ACC112 (cell line): Measurements from ENCODE around the gene HIP1.

Source experiments
- H2AFZ ChIP-seq: fragments of 200-600 bp; sonication (generic); one replicate; pipeline ENCODE4 v1.6.0; 2017; ENCODE audit warnings: antibody characterized with exemption, low read length; ENCODE audit not compliant: unreplicated experiment
- H3K27ac ChIP-seq: fragments of 200-600 bp; sonication (generic); 2 replicates; pipeline ENCODE4 v1.5.1; 2014; ENCODE audit warnings: low read depth, mild to moderate bottlenecking, antibody characterized with exemption, low read length, moderate library complexity
- H3K27me3 ChIP-seq: fragments of 200-600 bp; sonication (generic); 2 replicates; pipeline ENCODE4 v1.6.1; 2014; ENCODE audit warnings: mild to moderate bottlenecking, antibody characterized with exemption, low read length, moderate library complexity, mixed read lengths; ENCODE audit not compliant: insufficient read depth
- H3K36me3 ChIP-seq: fragments of 200-600 bp; sonication (generic); 2 replicates; pipeline ENCODE4 v1.6.1; 2016; ENCODE audit warnings: mild to moderate bottlenecking, antibody characterized with exemption, low read length, moderate library complexity, mixed read lengths; ENCODE audit not compliant: insufficient read depth
- H3K4me1 ChIP-seq: fragments of 200-600 bp; sonication (generic); one replicate; pipeline ENCODE4 v1.6.1; 2016; ENCODE audit warnings: low read length, mixed read lengths; ENCODE audit not compliant: insufficient read depth, unreplicated experiment, control insufficient read depth
- H3K4me3 ChIP-seq: fragments of 200-600 bp; sonication (generic); 2 replicates; pipeline ENCODE4 v1.5.1; 2014; ENCODE audit warnings: mild to moderate bottlenecking, low read depth, low read length
- H3K79me2 ChIP-seq: fragments of 200-600 bp; sonication (generic); one replicate; pipeline ENCODE4 v1.6.0; 2016; ENCODE audit warnings: low read length; ENCODE audit not compliant: control insufficient read depth, unreplicated experiment, insufficient read depth

Gene HIP1

GRCh38 chr7:75625868-75626267 lies 112.9 kb downstream of the HIP1 start:
- Histone ChIP-seq H3K4me1 (no peaks in the 10 kb centered on the region), H3K79me2 (no peaks in the 10 kb centered on the region), H3K27ac (no peak overlapping the region), H3K27me3 (no peaks in the 10 kb centered on the region), H3K36me3 (0 out of 2 replicates have a peak, but pooled peaks cover 4% of the 10 kb centered on the region), H3K4me3 (no peak overlapping the region), H2AFZ (no peak overlapping the region)

GRCh38 chr7:75624134-75624832 lies 114.5 kb downstream of the HIP1 start:
- H3K4me3 ChIP-seq: no peak overlapping the region
- no peak overlapping the region for H3K27ac ChIP-seq
- H3K36me3 ChIP-seq: 0 out of 2 replicates have a peak, but pooled peaks cover 4% of the 10 kb centered on the region
- no peak overlapping the region for H2AFZ ChIP-seq
- H3K79me2 ChIP-seq: no peaks in the 10 kb centered on the region
- no peaks in the 10 kb centered on the region for H3K4me1 ChIP-seq
- H3K27me3 ChIP-seq: no peaks in the 10 kb centered on the region

DNA sequence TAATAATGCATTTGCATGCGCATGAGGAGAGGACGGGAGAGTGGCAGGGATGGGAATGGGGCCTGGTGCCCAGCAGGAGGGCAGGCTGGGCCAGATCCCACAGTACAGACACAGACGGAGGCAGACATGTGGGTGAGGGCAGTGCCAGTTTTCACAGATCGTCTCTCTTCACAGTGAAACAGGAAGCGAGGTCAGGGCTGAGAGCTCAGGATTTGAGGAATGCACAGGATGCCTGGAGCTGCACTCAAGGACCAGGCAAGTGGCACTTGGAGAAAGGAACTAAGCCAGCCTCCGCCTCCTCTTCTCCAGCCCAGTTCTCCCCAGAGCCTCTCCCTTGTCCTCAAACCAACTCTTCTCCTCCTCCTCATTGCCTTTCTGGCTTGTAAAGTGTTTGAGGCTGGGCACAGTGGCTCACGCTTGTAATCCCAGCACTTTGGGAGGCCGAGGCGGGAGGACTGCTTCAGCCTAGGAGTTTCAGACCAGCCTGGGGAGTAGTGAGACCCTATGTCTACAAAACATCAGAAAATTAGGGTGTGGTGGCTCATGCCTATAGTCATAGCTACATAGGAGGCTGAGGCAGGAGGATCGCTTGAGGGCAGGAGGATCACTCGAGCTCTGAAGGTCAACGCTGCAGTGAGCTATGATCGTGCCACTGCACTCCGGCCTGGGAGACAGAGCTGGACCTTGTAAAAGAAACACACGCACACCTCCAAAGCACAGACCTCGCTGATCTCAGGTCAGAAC lies 115.2 kb downstream of the HIP1 start:
- Histone ChIP-seq H3K36me3 (0 out of 2 replicates have a peak, but pooled peaks cover 4% of the 10 kb centered on the region), H3K27ac (no peak overlapping the region), H2AFZ (no peak overlapping the region), H3K79me2 (no peaks in the 10 kb centered on the region), H3K4me3 (no peak overlapping the region), H3K27me3 (no peaks in the 10 kb centered on the region), H3K4me1 (no peaks in the 10 kb centered on the region)

- Histone ChIP-seq H3K27me3 (no peaks in the 10 kb centered on the region), H2AFZ (no peak overlapping the region), H3K4me1 (no peaks in the 10 kb centered on the region), H3K27ac (no peak overlapping the region), H3K36me3 (no peaks in the 10 kb centered on the region), H3K79me2 (no peaks in the 10 kb centered on the region), H3K4me3 (no peak overlapping the region)
Measured at GRCh38 chr7:75621124-75621523, 117.6 kb downstream of the HIP1 start.

GRCh38 chr7:75619636-75620035 lies 119.1 kb downstream of the HIP1 start:
- no peaks in the 10 kb centered on the region for H3K36me3 ChIP-seq
- H3K4me1 ChIP-seq: no peaks in the 10 kb centered on the region
- H3K79me2 ChIP-seq: no peaks in the 10 kb centered on the region

DNA sequence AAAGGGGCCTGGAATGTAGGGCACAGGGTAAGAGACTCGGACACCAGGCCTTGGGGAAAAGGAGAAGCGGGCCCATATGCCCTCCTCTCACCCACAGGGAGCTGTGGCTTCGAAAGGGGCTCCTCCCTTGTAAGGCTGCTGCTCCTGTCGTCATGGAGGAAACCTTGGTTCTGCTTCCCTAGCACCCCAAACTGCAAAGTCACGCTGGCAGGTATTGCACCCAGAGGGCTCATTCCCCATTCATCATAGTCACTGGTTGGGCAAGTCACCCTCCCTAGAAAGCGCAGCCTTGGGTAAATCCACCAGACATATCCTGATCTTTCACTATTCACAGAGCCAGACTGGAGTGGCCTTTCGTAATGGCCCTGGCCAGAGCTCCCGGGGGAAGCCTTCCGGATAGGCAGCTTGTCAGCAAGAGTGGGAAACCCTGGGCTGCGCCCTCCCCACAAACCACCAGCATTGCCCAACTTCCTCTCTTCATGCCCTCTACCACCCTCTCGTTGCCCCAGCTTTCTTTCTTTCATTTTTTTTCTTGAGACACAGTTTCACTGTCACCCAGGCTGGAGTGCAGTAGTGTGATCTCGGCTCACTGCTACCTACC lies 121.0 kb downstream of the HIP1 start:
- Histone ChIP-seq H3K79me2 (no peaks in the 10 kb centered on the region), H3K4me1 (no peaks in the 10 kb centered on the region), H3K36me3 (no peaks in the 10 kb centered on the region), H2AFZ (no peak overlapping the region), H3K27me3 (no peaks in the 10 kb centered on the region), H3K4me3 (no peak overlapping the region), H3K27ac (no peak overlapping the region)

More at GRCh38 chr7:75619636-75620035, 119.1 kb downstream of the HIP1 start:
- H3K4me3 ChIP-seq: no peak overlapping the region
- no peak overlapping the region for H2AFZ ChIP-seq
- H3K27ac ChIP-seq: no peak overlapping the region
- H3K27me3 ChIP-seq: no peaks in the 10 kb centered on the region

DNA sequence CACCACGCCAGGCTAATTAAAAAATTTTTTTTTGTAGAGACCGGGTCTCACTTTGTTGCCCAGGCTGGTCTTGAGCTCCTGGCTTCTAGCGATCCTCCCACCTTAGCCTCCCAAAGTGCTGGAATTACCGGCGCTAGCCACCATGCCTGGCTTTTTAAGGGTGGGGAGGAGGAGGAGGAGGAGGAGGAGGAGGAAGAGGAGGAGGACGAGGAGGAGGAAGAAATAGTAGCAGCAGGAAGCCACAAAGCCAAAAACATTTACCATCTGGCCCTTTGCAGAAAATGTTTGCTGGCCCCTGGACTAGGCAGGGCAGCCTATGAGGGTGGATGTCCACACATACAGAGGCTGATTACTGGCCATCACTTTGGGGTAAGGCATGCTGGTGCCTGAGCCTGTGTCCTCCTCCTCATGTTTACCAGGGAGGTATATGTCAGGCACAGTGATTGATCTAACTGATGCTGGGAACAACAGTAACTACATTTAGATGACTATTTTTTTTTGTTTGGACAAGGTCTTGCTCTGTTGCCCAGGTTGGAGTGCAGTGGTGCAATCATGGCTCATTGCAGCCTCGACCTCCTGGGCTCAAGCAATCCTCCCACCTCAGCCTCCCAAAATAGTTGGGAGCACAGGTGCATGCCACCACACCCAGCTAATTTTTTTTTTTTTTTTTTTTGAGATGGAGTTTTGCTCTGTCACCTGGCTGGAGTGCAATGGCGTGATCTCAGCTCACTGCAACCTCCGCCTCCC lies 122.1 kb downstream of the HIP1 start:
- Histone ChIP-seq H3K4me3 (no peak overlapping the region), H3K79me2 (no peaks in the 10 kb centered on the region), H3K4me1 (no peaks in the 10 kb centered on the region), H3K36me3 (no peaks in the 10 kb centered on the region), H3K27me3 (no peaks in the 10 kb centered on the region), H3K27ac (no peak overlapping the region), H2AFZ (no peak overlapping the region)

DNA sequence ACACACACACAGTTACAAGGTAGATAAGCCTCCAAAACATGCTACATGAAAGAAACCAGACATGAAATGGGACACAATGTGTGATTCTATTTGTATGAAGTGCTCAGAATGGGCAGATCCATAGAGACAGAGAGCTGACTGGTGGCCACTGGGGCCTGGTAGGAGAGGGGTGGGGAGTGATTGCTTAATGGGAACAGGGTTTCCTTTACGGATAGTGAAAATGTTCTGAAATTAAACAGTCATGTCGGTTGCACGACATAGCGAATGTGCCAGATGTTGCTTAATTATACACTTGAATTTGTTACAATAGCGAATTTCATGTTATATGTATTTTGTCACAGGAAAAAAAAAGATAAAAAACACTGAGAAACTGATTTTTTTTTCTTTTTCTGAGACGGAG lies 124.3 kb downstream of the HIP1 start:
- no peak overlapping the region for H3K4me3 ChIP-seq
- no peaks in the 10 kb centered on the region for H3K27me3 ChIP-seq
- no peak overlapping the region for H2AFZ ChIP-seq
- no peaks in the 10 kb centered on the region for H3K4me1 ChIP-seq
- H3K27ac ChIP-seq: no peak overlapping the region
- no peaks in the 10 kb centered on the region for H3K36me3 ChIP-seq
- H3K79me2 ChIP-seq: no peaks in the 10 kb centered on the region

- no peaks in the 10 kb centered on the region for H3K4me1 ChIP-seq
Measured at GRCh38 chr7:75613351-75613750, 125.4 kb downstream of the HIP1 start.

DNA sequence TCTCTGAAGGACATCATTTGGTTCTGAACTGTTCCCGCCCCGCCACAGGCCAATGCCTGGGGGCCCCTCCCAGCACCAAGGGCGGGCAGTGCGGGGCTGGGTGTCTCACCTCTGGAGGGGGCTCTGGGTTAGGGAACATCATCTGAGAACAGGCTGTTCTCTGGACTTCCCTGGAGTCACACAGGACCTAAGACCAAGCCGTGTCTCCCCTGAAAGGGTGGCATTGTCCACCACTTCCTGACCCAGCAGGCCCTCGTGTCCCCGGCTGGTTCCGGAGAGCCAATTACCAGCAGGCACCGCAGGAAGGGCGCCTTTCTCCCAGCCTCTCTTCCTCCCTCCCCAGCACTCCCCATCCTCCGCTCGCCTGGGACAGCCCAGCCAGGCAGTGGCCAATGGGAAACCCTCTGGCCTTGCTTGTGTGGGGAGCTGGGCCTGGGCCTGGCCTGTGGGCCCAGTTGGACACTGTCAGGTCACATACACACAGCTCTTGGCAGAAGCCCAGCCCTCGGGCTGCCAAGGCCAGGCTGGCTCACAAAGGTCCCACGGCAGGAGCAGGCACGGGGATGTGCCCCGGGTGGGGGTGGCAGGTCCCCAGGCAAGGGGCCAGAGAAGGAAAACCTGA lies 127.1 kb downstream of the HIP1 start:
- H3K79me2 ChIP-seq: no peaks in the 10 kb centered on the region
- H3K4me3 ChIP-seq: no peak overlapping the region
- H3K27me3 ChIP-seq: no peaks in the 10 kb centered on the region
- H2AFZ ChIP-seq: no peak overlapping the region
- H3K4me1 ChIP-seq: no peaks in the 10 kb centered on the region
- no peaks in the 10 kb centered on the region for H3K36me3 ChIP-seq
- no peak overlapping the region for H3K27ac ChIP-seq

More at GRCh38 chr7:75613351-75613750, 125.4 kb downstream of the HIP1 start:
- H3K79me2 ChIP-seq: no peaks in the 10 kb centered on the region
- H3K4me3 ChIP-seq: no peak overlapping the region
- no peak overlapping the region for H3K27ac ChIP-seq
- H3K36me3 ChIP-seq: no peaks in the 10 kb centered on the region
- no peak overlapping the region for H2AFZ ChIP-seq
- H3K27me3 ChIP-seq: no peaks in the 10 kb centered on the region
